PFSK-1 (cell line): ENCODE results near the gene UBAC2.

Experiments
- TAF1 ChIP-seq: IDR thresholded peaks from 2 replicates; pipeline ENCODE4 v1.6.1; 2012; ENCODE audit warnings: low read length, control low read depth, borderline replicate concordance; ENCODE audit not compliant: insufficient read depth
- TF ChIP-seq, protein P1 (sequence below), 2 experiments: IDR thresholded peaks; 2 replicates each; pipeline versions ENCODE4 v1.6.1 to v1.8.0; 2011 to 2012; ENCODE audit warnings: low read depth in 2 of 2, low read length in 2 of 2, control low read depth in 1 of 2, inconsistent platforms in 1 of 2, mild to moderate bottlenecking in 1 of 2, moderate library complexity in 1 of 2; ENCODE audit not compliant: insufficient read depth in 1 of 2

DNA sequence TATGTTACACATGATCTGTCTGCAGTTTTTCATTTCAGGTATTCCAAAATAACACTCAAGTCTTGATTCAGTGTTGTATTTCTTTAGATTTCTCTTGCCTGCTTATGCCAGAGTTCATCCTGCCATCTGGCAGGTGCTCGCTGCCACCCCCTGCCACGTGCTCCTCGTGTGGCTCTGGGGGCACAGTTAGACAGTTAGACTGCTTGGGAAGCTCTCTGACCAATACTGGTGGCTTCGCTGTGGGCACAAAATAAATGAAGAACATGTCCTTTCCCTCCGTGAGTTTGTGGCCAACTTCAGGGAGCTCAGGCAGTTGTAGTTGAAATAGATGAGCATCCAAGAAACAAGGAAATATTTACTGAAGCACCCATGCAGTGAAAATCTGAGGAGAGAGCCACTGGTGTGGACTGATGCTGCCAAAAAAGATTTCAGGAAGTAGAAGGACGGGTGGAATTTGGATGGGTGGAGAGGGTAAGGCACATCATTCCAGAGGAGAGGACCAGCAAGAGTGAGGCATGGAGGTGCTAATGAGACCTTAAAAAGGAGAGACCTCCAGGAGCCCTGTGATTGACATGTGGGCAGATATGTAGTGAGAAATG lies 144.1 kb downstream of the UBAC2 start:
- TF ChIP-seq, protein P1, sequence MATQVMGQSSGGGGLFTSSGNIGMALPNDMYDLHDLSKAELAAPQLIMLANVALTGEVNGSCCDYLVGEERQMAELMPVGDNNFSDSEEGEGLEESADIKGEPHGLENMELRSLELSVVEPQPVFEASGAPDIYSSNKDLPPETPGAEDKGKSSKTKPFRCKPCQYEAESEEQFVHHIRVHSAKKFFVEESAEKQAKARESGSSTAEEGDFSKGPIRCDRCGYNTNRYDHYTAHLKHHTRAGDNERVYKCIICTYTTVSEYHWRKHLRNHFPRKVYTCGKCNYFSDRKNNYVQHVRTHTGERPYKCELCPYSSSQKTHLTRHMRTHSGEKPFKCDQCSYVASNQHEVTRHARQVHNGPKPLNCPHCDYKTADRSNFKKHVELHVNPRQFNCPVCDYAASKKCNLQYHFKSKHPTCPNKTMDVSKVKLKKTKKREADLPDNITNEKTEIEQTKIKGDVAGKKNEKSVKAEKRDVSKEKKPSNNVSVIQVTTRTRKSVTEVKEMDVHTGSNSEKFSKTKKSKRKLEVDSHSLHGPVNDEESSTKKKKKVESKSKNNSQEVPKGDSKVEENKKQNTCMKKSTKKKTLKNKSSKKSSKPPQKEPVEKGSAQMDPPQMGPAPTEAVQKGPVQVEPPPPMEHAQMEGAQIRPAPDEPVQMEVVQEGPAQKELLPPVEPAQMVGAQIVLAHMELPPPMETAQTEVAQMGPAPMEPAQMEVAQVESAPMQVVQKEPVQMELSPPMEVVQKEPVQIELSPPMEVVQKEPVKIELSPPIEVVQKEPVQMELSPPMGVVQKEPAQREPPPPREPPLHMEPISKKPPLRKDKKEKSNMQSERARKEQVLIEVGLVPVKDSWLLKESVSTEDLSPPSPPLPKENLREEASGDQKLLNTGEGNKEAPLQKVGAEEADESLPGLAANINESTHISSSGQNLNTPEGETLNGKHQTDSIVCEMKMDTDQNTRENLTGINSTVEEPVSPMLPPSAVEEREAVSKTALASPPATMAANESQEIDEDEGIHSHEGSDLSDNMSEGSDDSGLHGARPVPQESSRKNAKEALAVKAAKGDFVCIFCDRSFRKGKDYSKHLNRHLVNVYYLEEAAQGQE (IDR thresholded peaks at IDR 0.05; ENCODE audit: insufficient read depth in 1 of 2, low read depth in 2 of 2, low read length in 2 of 2) = no peak
- TF ChIP-seq TAF1 = no peak
